ENCODE results near the gene CNOT2.

DNA sequence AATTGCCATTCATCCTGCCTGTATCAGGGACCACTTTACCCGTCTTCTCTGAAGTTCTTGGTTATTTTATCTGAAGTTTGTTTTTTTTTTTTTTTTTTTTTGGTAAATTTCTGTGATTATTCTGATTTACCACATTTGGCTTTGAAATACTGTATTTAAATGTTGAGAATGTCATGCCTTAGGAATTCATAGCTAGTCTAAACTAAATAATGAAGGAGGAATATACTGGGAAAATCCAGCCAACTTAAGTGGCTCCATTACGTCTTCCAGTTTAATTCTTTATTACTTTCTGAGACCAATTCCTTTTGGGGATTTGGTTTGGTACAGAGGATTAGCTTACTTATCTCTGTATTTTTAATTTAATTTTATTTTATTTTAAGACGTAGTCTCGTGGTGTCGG is 62.6 kb downstream of the CNOT2 start:
- TF ChIP-seq, protein P1, sequence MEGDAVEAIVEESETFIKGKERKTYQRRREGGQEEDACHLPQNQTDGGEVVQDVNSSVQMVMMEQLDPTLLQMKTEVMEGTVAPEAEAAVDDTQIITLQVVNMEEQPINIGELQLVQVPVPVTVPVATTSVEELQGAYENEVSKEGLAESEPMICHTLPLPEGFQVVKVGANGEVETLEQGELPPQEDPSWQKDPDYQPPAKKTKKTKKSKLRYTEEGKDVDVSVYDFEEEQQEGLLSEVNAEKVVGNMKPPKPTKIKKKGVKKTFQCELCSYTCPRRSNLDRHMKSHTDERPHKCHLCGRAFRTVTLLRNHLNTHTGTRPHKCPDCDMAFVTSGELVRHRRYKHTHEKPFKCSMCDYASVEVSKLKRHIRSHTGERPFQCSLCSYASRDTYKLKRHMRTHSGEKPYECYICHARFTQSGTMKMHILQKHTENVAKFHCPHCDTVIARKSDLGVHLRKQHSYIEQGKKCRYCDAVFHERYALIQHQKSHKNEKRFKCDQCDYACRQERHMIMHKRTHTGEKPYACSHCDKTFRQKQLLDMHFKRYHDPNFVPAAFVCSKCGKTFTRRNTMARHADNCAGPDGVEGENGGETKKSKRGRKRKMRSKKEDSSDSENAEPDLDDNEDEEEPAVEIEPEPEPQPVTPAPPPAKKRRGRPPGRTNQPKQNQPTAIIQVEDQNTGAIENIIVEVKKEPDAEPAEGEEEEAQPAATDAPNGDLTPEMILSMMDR (IDR thresholded peaks at IDR 0.05): no peak
- TF ChIP-seq POLR2A (IDR thresholded peaks at IDR 0.05): no peak
